Stomach (tissue), 9 donors: ENCODE data around the gene LRRC4B. TPM values are rescaled to one million over a fixed set of nuclear protein-coding genes. Genes with fewer than 3 reads are reported as not detected.

Experiments
- DNase-seq, 2 donors: peaks; one replicate each; pipeline versions ENCODE4 v3.0.0 to v3.0.0-alpha.2; 2013 to 2019
- H3K27ac ChIP-seq, 5 donors: fragments of 200-600 bp in 4 of 5; sonication (generic) in 4 of 5; one replicate each; pipeline ENCODE4 v1.5.1; 2013 to 2019; ENCODE audit warnings: mild to moderate bottlenecking in 1 of 5, moderate library complexity in 1 of 5
- H3K27me3 ChIP-seq, 3 donors: fragments of 200-600 bp; sonication (generic); one replicate each; pipeline ENCODE4 v1.5.1; 2017 to 2019; ENCODE audit warnings: mixed run types in 1 of 3
- H3K36me3 ChIP-seq, 4 donors: fragments of 200-600 bp; sonication (generic); 1 replicate in 3 of 4; 2 replicates in 1 of 4; pipeline ENCODE4 v1.5.1; 2016 to 2019
- H3K4me1 ChIP-seq, 4 donors: fragments of 200-600 bp; sonication (generic); one replicate each; pipeline ENCODE4 v1.5.1; 2016 to 2019
- H3K4me3 ChIP-seq, 4 donors: fragments of 200-600 bp; sonication (generic) in 3 of 4; one replicate each; pipeline ENCODE4 v1.5.1; 2016 to 2019; ENCODE audit warnings: mild to moderate bottlenecking in 1 of 4
- H3K9me3 ChIP-seq, 4 donors: fragments of 200-600 bp; sonication (generic); one replicate each; pipeline ENCODE4 v1.5.1; 2016 to 2019
- EP300 ChIP-seq: sonication (generic); formaldehyde crosslinking; IDR thresholded peaks from one replicate; pipeline ENCODE4 v1.6.1; 2017; ENCODE audit warnings: antibody characterized with exemption
- POLR2A ChIP-seq, 4 donors: fragments of 450-650 bp; IDR thresholded peaks; one replicate each; pipeline ENCODE4 v1.6.1; 2016; ENCODE audit warnings: antibody characterized with exemption in 4 of 4, control low read depth in 2 of 4, mild to moderate bottlenecking in 1 of 4, moderate library complexity in 1 of 4
- POLR2AphosphoS5 ChIP-seq, 3 donors: sonication (generic); formaldehyde crosslinking; IDR thresholded peaks; one replicate each; pipeline ENCODE4 v1.6.1; 2016; ENCODE audit warnings: antibody characterized with exemption in 3 of 3
- WGBS, 5 donors: extraction: QIAGEN DNeasy Blood & Tissue Kit in 3 of 5; methylation state at CpG; one replicate each; pipeline versions ENCODE4 v1.1.5 to v1.1.7; 2013 to 2018; 5-methylcytosine and 5-hydroxymethylcytosine counted together
- intact Hi-C: fragments of 100-400 bp; cut with DNase I; formaldehyde crosslinking; loops from one replicate; pipeline ENCODE4 v1.15.1; 2023; ENCODE audit warnings: low total_unique reads
- polyA plus RNA-seq, 3 donors: library from polyadenylated mRNA; stranded (reverse); fragments of 200-250 nt; gene quantifications; one replicate each; pipeline ENCODE4 v1.2.3, GENCODE V29; 2013
- total RNA-seq, 5 donors: library from RNA; depleted of rRNA; stranded (reverse); fragments of >200 nt; gene quantifications; one replicate each; pipeline versions ENCODE4 v1.1.0 to v1.2.3, GENCODE V29; 2014 to 2016
- TF ChIP-seq, protein P1 (sequence below), 7 experiments: fragments of 450-650 bp in 4 of 7; fragments of 200-600 bp in 3 of 7; sonication (generic) in 3 of 7; IDR thresholded peaks; one replicate each; pipeline ENCODE4 v1.5.1; 2016 to 2019; ENCODE audit warnings: antibody characterized with exemption in 7 of 7, control low read depth in 2 of 7, mild to moderate bottlenecking in 1 of 7
- donor health status: healthy with polysubstance abuse.
- donor health status: Bipolar disorder and iron deficiency.
- donor health status: healthy.

LRRC4B gene
- total and polyA plus RNA-seq, 8 donors, result 0.45 to 4.4 (median 1.5) TPM; not detected in 1

DNA sequence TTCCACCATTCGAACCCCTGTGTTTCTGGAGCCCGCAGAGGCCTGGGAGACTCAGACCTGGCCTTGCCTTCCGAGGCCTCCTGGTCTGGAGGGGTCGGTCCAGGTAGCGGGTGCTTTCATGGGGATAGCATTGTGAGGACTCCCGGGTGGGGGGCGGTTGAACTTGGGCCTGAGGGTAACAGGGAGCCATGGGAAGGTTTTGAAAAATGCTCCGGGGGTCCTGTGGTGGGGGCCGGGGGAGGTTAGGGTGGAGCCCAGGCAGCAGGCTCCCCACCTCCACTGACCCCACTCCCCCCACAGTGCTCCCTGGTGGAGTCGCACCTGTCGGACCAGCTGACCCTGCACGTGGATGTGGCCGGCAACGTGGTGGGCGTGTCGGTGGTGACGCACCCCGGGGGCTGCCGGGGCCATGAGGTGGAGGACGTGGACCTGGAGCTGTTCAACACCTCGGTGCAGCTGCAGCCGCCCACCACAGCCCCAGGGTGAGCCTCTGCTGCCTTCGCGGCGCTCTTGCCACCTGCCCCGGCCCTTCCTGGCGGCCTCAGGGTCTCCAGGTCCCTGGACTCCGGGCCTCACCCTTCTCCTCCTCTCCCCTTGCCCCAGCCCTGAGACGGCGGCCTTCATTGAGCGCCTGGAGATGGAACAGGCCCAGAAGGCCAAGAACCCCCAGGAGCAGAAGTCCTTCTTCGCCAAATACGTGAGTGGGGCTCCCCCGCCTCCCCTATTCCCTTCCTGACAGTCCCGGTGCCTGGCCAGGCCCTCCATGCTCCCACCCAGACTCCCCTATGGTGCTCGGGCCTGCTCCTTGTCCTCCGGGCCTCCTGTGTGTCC, 87.7 kb downstream of the LRRC4B start:
- no peaks in the 10 kb centered on the region for H3K9me3 ChIP-seq
- no peak for DNase-seq
- TF ChIP-seq POLR2AphosphoS5 (IDR thresholded peaks at IDR 0.05), result no peak
- H3K27ac ChIP-seq, result no peak overlapping the region
- H3K36me3 ChIP-seq, result peaks cover 37 to 76% (median 72%) of the 10 kb centered on the region in 4 donors
- no peak overlapping the region for H3K4me3 ChIP-seq
- H3K4me1 ChIP-seq, result peaks cover 12 to 29% (median 20%) of the 10 kb centered on the region in 4 donors
- no peaks in the 10 kb centered on the region for H3K27me3 ChIP-seq
- intact Hi-C loops, result no loop called here
- whole genome bisulfite sequencing, 5 donors, result 88 to 94% (median 91%) methylated on average over 25 to 37 of the region's 37 CpGs

DNA sequence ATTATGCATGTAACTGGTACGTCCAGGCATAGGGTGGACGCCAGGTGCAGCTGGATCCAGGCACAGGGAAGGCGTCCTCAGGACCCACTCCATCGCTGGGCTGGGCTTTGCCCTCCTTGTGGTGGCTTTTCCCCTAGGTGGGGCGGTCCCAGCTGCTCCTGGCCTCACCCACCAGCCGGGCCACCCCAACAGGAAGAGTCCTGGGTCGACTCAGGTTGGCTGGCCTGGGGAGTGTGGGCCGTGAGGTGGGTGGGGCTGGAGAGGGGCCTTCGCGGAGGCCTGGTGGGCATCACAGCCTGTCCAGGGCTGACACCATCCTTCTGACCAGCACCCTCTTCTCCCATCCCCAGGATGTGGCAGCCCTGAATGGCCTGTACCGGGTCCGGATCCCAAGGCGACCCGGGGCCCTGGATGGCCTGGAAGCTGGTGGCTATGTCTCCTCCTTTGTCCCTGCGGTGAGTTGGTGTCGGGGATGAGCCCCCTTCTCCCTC, 88.4 kb downstream of the LRRC4B start:
- intact Hi-C loops, result no loop called here
- 93 to 97% (median 95%) methylated on average over 9 to 16 of the region's 16 CpGs for WGBS, 5 donors
- Histone ChIP-seq H3K4me1 (peaks cover 12 to 29% (median 20%) of the 10 kb centered on the region in 4 donors), H3K9me3 (no peaks in the 10 kb centered on the region), H3K4me3 (no peak overlapping the region), H3K36me3 (peaks cover 37 to 70% (median 66%) of the 10 kb centered on the region in 4 donors), H3K27ac (no peak overlapping the region), H3K27me3 (no peaks in the 10 kb centered on the region)
- TF ChIP-seq, protein P1, sequence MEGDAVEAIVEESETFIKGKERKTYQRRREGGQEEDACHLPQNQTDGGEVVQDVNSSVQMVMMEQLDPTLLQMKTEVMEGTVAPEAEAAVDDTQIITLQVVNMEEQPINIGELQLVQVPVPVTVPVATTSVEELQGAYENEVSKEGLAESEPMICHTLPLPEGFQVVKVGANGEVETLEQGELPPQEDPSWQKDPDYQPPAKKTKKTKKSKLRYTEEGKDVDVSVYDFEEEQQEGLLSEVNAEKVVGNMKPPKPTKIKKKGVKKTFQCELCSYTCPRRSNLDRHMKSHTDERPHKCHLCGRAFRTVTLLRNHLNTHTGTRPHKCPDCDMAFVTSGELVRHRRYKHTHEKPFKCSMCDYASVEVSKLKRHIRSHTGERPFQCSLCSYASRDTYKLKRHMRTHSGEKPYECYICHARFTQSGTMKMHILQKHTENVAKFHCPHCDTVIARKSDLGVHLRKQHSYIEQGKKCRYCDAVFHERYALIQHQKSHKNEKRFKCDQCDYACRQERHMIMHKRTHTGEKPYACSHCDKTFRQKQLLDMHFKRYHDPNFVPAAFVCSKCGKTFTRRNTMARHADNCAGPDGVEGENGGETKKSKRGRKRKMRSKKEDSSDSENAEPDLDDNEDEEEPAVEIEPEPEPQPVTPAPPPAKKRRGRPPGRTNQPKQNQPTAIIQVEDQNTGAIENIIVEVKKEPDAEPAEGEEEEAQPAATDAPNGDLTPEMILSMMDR (IDR thresholded peaks at IDR 0.05), result no peak
- DNase-seq, result no peak

DNA sequence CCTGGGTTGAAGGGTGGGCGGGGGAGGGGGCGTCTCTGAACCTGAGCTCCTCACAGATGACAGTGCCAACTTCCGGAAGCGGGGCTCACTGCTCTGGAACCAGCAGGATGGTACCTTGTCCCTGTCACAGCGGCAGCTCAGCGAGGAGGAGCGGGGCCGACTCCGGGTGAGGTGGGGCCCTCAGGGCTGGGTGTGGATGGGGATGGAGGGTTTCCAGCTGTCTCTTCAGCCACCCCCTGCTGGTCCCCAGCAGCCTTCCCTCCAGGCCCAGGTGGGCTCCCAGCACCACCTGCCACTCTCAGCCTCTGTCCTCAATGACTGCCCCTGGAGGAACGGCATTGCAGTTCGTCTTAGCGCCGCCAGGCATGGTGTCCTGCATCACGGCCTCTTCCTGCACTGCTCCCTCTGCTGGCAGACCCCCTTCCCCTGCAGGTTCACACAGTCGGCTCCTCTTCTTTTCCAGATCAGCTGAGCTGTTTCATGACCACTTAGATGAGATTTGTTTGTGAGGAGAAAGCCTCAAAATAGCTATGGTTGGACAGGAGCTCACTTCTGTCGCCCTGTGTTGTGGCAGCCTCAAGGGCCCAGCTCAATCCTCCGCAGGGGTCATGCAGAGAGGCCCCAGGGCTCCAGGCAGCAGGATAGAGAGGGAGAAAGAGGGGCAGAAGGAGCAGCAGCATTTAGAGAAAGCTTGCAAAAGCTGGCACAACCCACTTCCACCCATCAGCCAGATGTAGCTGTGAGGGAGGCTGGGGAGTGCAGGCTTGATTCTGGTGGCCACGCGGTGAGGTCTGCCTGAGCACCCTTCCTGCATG, 89.1 kb downstream of the LRRC4B start:
- intact Hi-C loops, result no loop called here
- TF ChIP-seq POLR2A (IDR thresholded peaks at IDR 0.05), result no peak
- TF ChIP-seq POLR2AphosphoS5 (IDR thresholded peaks at IDR 0.05), result no peak
- TF ChIP-seq, protein P1 (IDR thresholded peaks at IDR 0.05), result peak in 1 of 7 experiments; percentile 12
- TF ChIP-seq EP300, result no peak
- no peak for DNase-seq
- no peaks in the 10 kb centered on the region for H3K27me3 ChIP-seq
- no peak overlapping the region for H3K27ac ChIP-seq
- no peak overlapping the region for H3K4me3 ChIP-seq
- peaks cover 37 to 63% (median 59%) of the 10 kb centered on the region in 4 donors for H3K36me3 ChIP-seq
- no peaks in the 10 kb centered on the region for H3K9me3 ChIP-seq
- peaks cover 12 to 29% (median 20%) of the 10 kb centered on the region in 4 donors for H3K4me1 ChIP-seq
- WGBS, 5 donors, result 82 to 91% (median 88%) methylated on average over 16 to 19 of the region's 19 CpGs

DNA sequence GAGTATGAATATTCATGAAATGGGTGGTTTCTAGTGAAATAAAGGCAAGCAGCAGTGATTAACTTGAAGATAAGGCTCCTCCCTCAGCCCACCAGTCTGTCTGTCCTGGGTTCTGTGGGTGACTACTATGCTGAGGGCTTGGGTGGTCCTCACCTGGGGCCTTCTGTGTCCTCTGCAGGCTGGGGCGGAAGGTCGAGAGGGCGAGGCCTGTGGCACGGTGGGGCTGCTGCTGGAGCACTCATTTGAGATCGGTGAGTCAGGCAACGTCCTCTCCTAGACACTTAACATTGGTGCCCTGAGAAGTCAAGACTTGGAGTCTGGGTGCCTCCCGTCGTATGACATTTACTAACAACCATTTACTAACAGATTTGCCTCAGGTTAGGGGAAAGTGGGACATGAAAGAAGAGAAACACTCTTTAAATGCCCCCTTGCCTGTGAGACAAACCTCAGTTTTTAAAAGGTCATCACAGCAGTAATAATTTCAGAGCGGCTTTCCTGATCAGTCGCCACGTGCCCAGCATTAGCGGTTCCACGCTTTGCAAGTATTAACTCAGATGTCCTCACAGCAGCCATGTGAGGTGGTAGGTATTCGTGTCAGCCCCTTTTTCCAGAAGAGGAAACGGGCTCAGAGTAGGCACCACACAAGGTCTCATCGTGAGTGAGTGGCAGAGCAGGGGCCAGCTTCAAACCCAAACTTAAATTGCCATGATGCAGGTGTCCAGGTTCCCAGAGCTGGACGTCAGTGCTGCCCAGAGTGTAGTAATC, 90.3 kb downstream of the LRRC4B start:
- TF ChIP-seq, protein P1 (IDR thresholded peaks at IDR 0.05), result no peak
- no peak for TF ChIP-seq POLR2A (IDR thresholded peaks at IDR 0.05)
- no peak for TF ChIP-seq POLR2AphosphoS5 (IDR thresholded peaks at IDR 0.05)
- TF ChIP-seq EP300, result no peak
- Histone ChIP-seq H3K4me3 (peak overlapping the region in 3 of 4 donors; percentile 86 to 96 (median 91)), H3K27me3 (no peaks in the 10 kb centered on the region), H3K4me1 (peaks cover 12 to 29% (median 20%) of the 10 kb centered on the region in 4 donors), H3K9me3 (no peaks in the 10 kb centered on the region), H3K36me3 (peaks cover 37 to 51% (median 48%) of the 10 kb centered on the region in 4 donors), H3K27ac (no peak overlapping the region)
- no peak for DNase-seq
- intact Hi-C loops, result no loop called here
- WGBS, 5 donors, result 93 to 97% (median 95%) methylated on average over 17 of the region's 17 CpGs
